WTC11 (cell line): ENCODE data around the gene MAPK12. TPM values are rescaled to one million over a fixed set of nuclear protein-coding genes. Genes with fewer than 3 reads are reported as not detected.

Source experiments
- ATAC-seq: fragments of 200-7000 bp; cut with Tn5 transposase; 2 replicates; pipeline ENCODE4 v1.10.0; 2021; ENCODE audit warnings: mild to moderate bottlenecking, moderate library complexity
- CTCF ChIA-PET: fragments of 300-600 bp; sonication (Branson Sonifier 250); formaldehyde crosslinking; loops from one replicate; lab custom pipeline; 2021; ENCODE audit warnings: antibody characterized with exemption; lab: Charles Lee
- POLR2A ChIA-PET: fragments of 350-600 bp; sonication (Branson Sonifier 250); formaldehyde crosslinking; loops from one replicate; lab custom pipeline; 2021; ENCODE audit warnings: antibody characterized with exemption; lab: Charles Lee
- DNase-seq: peaks from one replicate; pipeline ENCODE4 v3.0.0; 2021; ENCODE audit warnings: low spot score
- H3K27ac Mint-ChIP-seq: 2 replicates; pipeline ENCODE4 v1.8.0; 2021; ENCODE audit warnings: mixed read lengths
- H3K27me3 Mint-ChIP-seq: 2 replicates; pipeline ENCODE4 v1.8.0; 2021; ENCODE audit warnings: low read depth, mild to moderate bottlenecking, moderate library complexity, mixed read lengths
- H3K36me3 Mint-ChIP-seq: 2 replicates; pipeline ENCODE4 v1.8.0; 2021; ENCODE audit warnings: mixed read lengths
- H3K4me1 Mint-ChIP-seq: 2 replicates; pipeline ENCODE4 v1.8.0; 2022; ENCODE audit warnings: mixed read lengths
- H3K4me3 Mint-ChIP-seq: 2 replicates; pipeline ENCODE4 v1.8.0; 2021; ENCODE audit warnings: mild to moderate bottlenecking, moderate library complexity, mixed read lengths
- H3K9me3 Mint-ChIP-seq: 2 replicates; pipeline ENCODE4 v1.8.0; 2021; ENCODE audit warnings: mixed read lengths
- ATF2 ChIP-seq: sonication (generic); formaldehyde crosslinking; IDR thresholded peaks from 2 replicates; pipeline ENCODE4 v1.8.1; 2022; ENCODE audit warnings: low read depth, missing genetic modification reagents, borderline replicate concordance
- E2F5 ChIP-seq: sonication (generic); formaldehyde crosslinking; IDR thresholded peaks from 2 replicates; pipeline ENCODE4 v1.8.1; 2022; ENCODE audit warnings: mild to moderate bottlenecking, moderate library complexity, missing genetic modification reagents
- ELF4 ChIP-seq: sonication (generic); formaldehyde crosslinking; IDR thresholded peaks from 2 replicates; pipeline ENCODE4 v1.8.1; 2022; ENCODE audit warnings: low read depth, mild to moderate bottlenecking, moderate library complexity, missing genetic modification reagents
- JAZF1 ChIP-seq: fragments of 250-450 bp; sonication (Bioruptor Pico); IDR thresholded peaks from 2 replicates; pipeline ENCODE4 v1.9.0; 2021; ENCODE audit warnings: moderate library complexity, mild to moderate bottlenecking, inconsistent platforms
- JUN ChIP-seq: sonication (generic); formaldehyde crosslinking; IDR thresholded peaks from 2 replicates; pipeline ENCODE4 v1.8.0; 2023; ENCODE audit warnings: mild to moderate bottlenecking, missing genetic modification reagents
- NFATC4 ChIP-seq: fragments of 250-450 bp; sonication (Bioruptor Pico); IDR thresholded peaks from 2 replicates; pipeline ENCODE4 v1.9.0; 2021; ENCODE audit warnings: mild to moderate bottlenecking
- NFE2L1 ChIP-seq: sonication (generic); formaldehyde crosslinking; IDR thresholded peaks from 2 replicates; pipeline ENCODE4 v1.8.1; 2023; ENCODE audit warnings: missing genetic modification reagents
- NR2C2 ChIP-seq: sonication (generic); formaldehyde crosslinking; IDR thresholded peaks from 2 replicates; pipeline ENCODE4 v1.8.0; 2022; ENCODE audit warnings: mild to moderate bottlenecking, missing genetic modification reagents
- ZBTB21 ChIP-seq: sonication (generic); formaldehyde crosslinking; IDR thresholded peaks from 2 replicates; pipeline ENCODE4 v1.8.1; 2023; ENCODE audit warnings: mild to moderate bottlenecking, missing genetic modification reagents, borderline replicate concordance
- ZBTB43 ChIP-seq: sonication (generic); formaldehyde crosslinking; IDR thresholded peaks from 2 replicates; pipeline ENCODE4 v1.8.1; 2023; ENCODE audit warnings: mild to moderate bottlenecking, missing genetic modification reagents
- ZNF121 ChIP-seq: sonication (generic); formaldehyde crosslinking; IDR thresholded peaks from 2 replicates; pipeline ENCODE4 v1.8.0; 2023; ENCODE audit warnings: missing genetic modification reagents
- total RNA-seq: library from RNA; stranded (reverse); gene quantifications from 3 replicates; pipeline ENCODE4 v1.2.3, GENCODE V29; 2021
- TF ChIP-seq, protein P1 (sequence below): sonication (generic); formaldehyde crosslinking; IDR thresholded peaks from 2 replicates; pipeline ENCODE4 v1.8.1; 2023; ENCODE audit warnings: mild to moderate bottlenecking, missing genetic modification reagents, borderline replicate concordance
- TF ChIP-seq, protein P2 (sequence below): sonication (generic); formaldehyde crosslinking; IDR thresholded peaks from 2 replicates; pipeline ENCODE4 v1.8.0; 2023; ENCODE audit warnings: missing genetic modification reagents, mild to moderate bottlenecking, borderline replicate concordance
- TF ChIP-seq, protein P3 (sequence below): fragments of 250-450 bp; sonication (Bioruptor Pico); IDR thresholded peaks from 2 replicates; pipeline ENCODE4 v1.9.0; 2021; ENCODE audit warnings: mild to moderate bottlenecking, borderline replicate concordance
- TF ChIP-seq, protein P4 (sequence below): sonication (generic); formaldehyde crosslinking; IDR thresholded peaks from 2 replicates; pipeline ENCODE4 v1.8.1; 2022; ENCODE audit warnings: low read depth, mild to moderate bottlenecking, moderate library complexity, missing genetic modification reagents, borderline replicate concordance
- TF ChIP-seq, protein P5 (sequence below): sonication (generic); formaldehyde crosslinking; IDR thresholded peaks from 2 replicates; pipeline ENCODE4 v1.8.1; 2023; ENCODE audit warnings: mild to moderate bottlenecking, moderate library complexity, missing genetic modification reagents

Gene MAPK12
- total RNA-seq, 1 experiment from 2014 or later = 31.0 TPM

DNA sequence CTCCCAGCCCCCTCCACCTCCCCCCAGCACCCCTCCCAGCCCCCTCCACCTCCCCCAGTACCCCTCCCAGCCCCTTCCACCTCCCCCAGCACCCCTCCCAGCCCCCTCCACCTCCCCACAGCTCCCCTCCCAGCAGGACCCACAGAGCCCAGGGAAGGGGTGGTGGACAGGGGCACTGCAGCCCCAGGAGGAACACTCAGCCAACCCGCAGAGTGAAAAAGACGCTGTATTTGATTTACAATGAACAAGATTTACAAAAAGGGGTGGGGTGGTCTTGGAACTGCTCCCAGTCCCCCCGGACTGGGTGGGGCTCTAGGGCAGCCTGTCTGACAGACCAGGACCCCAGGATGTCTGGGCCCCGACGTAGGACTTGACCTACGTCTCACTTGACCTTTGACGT, 13.3 kb upstream of the MAPK12 start:
- no peak overlapping the region for H3K27ac Mint-ChIP-seq
- POLR2A ChIA-PET = no interaction called here
- no peak overlapping the region for H3K4me3 Mint-ChIP-seq
- DNase-seq = no peak
- H3K36me3 Mint-ChIP-seq = peaks cover 37% of the 10 kb centered on the region
- CTCF ChIA-PET = interaction anchor here (0.6 to 2.4 kb wide), 2 partner anchors 28 to 51 kb away, joined by 4 to 37 read pairs; partner anchors contain the start of gene DENND6B
- no peaks in the 10 kb centered on the region for H3K9me3 Mint-ChIP-seq
- no peak for ATAC-seq
- no peaks in the 10 kb centered on the region for H3K4me1 Mint-ChIP-seq
- peaks cover 18% of the 10 kb centered on the region for H3K27me3 Mint-ChIP-seq
- no peak for TF ChIP-seq ZBTB21
- no peak for TF ChIP-seq ATF2 (CRISPR knock-in tag)
- TF ChIP-seq E2F5 (CRISPR knock-in tag) = no peak
- TF ChIP-seq ELF4 (CRISPR knock-in tag) = no peak
- TF ChIP-seq JAZF1 (CRISPR knock-in tag) = no peak
- no peak for TF ChIP-seq NFE2L1 (CRISPR knock-in tag)
- no peak for TF ChIP-seq ZBTB43 (CRISPR knock-in tag)
- TF ChIP-seq, protein P1, sequence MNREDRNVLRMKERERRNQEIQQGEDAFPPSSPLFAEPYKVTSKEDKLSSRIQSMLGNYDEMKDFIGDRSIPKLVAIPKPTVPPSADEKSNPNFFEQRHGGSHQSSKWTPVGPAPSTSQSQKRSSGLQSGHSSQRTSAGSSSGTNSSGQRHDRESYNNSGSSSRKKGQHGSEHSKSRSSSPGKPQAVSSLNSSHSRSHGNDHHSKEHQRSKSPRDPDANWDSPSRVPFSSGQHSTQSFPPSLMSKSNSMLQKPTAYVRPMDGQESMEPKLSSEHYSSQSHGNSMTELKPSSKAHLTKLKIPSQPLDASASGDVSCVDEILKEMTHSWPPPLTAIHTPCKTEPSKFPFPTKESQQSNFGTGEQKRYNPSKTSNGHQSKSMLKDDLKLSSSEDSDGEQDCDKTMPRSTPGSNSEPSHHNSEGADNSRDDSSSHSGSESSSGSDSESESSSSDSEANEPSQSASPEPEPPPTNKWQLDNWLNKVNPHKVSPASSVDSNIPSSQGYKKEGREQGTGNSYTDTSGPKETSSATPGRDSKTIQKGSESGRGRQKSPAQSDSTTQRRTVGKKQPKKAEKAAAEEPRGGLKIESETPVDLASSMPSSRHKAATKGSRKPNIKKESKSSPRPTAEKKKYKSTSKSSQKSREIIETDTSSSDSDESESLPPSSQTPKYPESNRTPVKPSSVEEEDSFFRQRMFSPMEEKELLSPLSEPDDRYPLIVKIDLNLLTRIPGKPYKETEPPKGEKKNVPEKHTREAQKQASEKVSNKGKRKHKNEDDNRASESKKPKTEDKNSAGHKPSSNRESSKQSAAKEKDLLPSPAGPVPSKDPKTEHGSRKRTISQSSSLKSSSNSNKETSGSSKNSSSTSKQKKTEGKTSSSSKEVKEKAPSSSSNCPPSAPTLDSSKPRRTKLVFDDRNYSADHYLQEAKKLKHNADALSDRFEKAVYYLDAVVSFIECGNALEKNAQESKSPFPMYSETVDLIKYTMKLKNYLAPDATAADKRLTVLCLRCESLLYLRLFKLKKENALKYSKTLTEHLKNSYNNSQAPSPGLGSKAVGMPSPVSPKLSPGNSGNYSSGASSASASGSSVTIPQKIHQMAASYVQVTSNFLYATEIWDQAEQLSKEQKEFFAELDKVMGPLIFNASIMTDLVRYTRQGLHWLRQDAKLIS (CRISPR knock-in tag) = no peak
- no peak for TF ChIP-seq NR2C2 (CRISPR knock-in tag)
- no peak for TF ChIP-seq NFATC4 (CRISPR knock-in tag)
- TF ChIP-seq ZNF121 = no peak
- TF ChIP-seq, protein P2, sequence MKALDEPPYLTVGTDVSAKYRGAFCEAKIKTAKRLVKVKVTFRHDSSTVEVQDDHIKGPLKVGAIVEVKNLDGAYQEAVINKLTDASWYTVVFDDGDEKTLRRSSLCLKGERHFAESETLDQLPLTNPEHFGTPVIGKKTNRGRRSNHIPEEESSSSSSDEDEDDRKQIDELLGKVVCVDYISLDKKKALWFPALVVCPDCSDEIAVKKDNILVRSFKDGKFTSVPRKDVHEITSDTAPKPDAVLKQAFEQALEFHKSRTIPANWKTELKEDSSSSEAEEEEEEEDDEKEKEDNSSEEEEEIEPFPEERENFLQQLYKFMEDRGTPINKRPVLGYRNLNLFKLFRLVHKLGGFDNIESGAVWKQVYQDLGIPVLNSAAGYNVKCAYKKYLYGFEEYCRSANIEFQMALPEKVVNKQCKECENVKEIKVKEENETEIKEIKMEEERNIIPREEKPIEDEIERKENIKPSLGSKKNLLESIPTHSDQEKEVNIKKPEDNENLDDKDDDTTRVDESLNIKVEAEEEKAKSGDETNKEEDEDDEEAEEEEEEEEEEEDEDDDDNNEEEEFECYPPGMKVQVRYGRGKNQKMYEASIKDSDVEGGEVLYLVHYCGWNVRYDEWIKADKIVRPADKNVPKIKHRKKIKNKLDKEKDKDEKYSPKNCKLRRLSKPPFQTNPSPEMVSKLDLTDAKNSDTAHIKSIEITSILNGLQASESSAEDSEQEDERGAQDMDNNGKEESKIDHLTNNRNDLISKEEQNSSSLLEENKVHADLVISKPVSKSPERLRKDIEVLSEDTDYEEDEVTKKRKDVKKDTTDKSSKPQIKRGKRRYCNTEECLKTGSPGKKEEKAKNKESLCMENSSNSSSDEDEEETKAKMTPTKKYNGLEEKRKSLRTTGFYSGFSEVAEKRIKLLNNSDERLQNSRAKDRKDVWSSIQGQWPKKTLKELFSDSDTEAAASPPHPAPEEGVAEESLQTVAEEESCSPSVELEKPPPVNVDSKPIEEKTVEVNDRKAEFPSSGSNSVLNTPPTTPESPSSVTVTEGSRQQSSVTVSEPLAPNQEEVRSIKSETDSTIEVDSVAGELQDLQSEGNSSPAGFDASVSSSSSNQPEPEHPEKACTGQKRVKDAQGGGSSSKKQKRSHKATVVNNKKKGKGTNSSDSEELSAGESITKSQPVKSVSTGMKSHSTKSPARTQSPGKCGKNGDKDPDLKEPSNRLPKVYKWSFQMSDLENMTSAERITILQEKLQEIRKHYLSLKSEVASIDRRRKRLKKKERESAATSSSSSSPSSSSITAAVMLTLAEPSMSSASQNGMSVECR = no peak
- no peak for TF ChIP-seq JUN
- TF ChIP-seq, protein P3, sequence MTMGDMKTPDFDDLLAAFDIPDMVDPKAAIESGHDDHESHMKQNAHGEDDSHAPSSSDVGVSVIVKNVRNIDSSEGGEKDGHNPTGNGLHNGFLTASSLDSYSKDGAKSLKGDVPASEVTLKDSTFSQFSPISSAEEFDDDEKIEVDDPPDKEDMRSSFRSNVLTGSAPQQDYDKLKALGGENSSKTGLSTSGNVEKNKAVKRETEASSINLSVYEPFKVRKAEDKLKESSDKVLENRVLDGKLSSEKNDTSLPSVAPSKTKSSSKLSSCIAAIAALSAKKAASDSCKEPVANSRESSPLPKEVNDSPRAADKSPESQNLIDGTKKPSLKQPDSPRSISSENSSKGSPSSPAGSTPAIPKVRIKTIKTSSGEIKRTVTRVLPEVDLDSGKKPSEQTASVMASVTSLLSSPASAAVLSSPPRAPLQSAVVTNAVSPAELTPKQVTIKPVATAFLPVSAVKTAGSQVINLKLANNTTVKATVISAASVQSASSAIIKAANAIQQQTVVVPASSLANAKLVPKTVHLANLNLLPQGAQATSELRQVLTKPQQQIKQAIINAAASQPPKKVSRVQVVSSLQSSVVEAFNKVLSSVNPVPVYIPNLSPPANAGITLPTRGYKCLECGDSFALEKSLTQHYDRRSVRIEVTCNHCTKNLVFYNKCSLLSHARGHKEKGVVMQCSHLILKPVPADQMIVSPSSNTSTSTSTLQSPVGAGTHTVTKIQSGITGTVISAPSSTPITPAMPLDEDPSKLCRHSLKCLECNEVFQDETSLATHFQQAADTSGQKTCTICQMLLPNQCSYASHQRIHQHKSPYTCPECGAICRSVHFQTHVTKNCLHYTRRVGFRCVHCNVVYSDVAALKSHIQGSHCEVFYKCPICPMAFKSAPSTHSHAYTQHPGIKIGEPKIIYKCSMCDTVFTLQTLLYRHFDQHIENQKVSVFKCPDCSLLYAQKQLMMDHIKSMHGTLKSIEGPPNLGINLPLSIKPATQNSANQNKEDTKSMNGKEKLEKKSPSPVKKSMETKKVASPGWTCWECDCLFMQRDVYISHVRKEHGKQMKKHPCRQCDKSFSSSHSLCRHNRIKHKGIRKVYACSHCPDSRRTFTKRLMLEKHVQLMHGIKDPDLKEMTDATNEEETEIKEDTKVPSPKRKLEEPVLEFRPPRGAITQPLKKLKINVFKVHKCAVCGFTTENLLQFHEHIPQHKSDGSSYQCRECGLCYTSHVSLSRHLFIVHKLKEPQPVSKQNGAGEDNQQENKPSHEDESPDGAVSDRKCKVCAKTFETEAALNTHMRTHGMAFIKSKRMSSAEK (CRISPR knock-in tag) = no peak
- TF ChIP-seq, protein P4, sequence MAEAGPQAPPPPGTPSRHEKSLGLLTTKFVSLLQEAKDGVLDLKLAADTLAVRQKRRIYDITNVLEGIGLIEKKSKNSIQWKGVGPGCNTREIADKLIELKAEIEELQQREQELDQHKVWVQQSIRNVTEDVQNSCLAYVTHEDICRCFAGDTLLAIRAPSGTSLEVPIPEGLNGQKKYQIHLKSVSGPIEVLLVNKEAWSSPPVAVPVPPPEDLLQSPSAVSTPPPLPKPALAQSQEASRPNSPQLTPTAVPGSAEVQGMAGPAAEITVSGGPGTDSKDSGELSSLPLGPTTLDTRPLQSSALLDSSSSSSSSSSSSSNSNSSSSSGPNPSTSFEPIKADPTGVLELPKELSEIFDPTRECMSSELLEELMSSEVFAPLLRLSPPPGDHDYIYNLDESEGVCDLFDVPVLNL (CRISPR knock-in tag) = no peak
- TF ChIP-seq, protein P5, sequence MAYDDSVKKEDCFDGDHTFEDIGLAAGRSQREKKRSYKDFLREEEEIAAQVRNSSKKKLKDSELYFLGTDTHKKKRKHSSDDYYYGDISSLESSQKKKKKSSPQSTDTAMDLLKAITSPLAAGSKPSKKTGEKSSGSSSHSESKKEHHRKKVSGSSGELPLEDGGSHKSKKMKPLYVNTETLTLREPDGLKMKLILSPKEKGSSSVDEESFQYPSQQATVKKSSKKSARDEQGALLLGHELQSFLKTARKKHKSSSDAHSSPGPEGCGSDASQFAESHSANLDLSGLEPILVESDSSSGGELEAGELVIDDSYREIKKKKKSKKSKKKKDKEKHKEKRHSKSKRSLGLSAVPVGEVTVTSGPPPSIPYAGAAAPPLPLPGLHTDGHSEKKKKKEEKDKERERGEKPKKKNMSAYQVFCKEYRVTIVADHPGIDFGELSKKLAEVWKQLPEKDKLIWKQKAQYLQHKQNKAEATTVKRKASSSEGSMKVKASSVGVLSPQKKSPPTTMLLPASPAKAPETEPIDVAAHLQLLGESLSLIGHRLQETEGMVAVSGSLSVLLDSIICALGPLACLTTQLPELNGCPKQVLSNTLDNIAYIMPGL (CRISPR knock-in tag) = no peak
